HCEC 1CT (cell line): ENCODE results near the gene CTCF.

Experiments
- DNase-seq: peaks from one replicate; pipeline ENCODE4 v3.0.0-alpha.2; 2017

CTCF gene

DNA sequence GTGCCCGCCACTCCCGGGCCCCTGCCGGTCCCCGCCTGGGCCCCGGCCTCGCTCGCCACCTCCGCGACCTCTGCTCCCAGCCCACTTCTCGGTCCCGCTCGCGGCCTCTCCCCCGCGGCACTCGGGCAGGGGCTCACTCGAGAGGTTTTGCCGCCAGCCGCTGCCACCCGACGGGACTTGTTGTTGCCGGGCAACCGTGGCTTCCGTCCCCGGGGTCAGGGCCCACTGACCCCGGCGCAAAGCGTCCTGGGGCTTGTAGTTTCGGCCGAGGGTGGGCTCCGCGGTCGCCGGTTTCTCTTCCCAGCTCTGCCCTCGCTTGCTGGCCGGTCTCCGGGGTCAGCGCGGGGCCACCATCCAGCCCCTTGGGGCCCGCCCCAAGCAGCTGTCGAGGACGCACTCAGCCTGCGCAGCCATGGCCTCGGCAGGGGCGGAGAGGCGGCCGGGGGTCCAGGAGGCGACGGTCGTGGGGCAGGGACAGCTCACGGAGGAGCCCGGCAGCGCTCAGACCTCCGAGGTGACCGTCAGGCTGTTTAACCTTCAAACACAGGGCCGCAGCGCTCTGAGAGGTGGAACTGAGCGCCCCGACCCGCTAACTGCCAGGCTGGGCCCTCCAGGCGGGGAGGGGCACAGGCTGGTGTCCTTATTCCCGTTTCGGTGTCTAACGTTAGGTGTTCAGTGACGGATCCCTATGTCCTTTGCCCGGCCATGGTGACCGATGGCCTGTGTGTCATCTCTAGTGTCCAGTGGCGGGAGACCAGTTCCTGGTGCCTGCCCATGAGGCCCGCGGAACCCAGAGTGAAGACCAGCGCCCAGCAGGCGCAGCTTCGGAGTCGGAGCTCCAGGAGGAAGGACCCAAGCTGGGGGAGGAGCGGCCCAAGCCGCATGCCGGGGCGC is 104.5 kb downstream of the CTCF start, which contains the start of the genes C16orf86 and ENKD1:
Gene C16orf86 (plus strand): TSS at position 256 of the 894 bp plus-strand sequence. CDS start 157 bp downstream, at position 413.
Gene ENKD1 (minus strand): TSS at position 192 of the 894 bp plus-strand sequence. CDS start 308 bp downstream, outside the sequence.
- DNase-seq, result peak; percentile 73

DNA sequence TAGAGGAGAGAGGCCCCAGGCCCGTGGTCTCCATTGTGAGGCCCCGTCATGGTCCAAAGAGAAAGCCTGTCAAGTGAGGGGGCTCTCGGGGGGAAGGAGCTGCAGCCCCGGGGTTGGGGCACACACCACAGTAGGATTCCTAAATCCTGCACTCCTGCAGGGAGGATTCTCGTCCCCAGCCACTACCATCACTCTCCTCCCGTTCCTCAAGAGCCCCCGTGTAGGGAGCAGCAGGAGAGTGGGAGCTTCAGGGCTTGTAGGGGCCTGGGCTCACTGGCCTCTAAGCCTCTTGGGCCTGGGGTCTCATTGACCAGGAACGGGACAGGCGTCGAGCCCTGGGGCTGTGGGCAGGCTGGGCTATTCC is 105.1 kb downstream of the CTCF start:
- DNase-seq, result no peak

DNA sequence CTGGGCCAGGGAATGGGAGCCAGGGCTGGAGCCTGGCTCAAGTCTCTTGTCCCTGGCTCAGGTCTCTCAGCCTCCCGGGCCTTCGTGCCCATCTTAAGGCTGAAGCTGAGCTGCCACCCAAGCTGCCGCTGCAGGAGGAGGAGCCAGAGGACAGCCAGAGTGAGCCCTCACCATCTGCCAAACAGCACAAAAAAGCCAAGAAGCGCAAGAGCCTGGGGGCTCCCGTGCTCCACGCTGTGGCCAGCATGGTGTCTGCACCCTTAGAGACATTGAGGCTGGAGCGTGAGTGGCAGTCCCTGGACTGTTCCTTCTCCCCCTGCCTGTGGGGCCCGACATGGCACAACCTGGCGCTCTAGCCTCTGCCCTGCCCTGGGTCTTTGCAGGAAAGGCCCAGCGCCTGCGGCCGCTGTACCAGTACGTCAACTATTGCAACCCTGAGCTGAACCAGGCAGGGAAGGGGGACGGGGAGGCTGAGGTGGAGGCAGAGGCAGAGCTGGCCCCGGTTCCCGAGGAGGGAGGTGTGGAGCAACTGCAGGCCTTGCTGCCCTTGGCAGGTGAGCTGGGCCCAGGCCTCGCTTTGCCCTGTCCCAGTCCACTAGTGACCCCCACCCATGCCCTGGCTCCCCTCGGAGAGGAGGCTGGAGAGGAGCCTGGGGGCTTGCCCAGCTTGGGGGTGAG is 105.6 kb downstream of the CTCF start:
- DNase-seq, result peak; percentile 92

DNA sequence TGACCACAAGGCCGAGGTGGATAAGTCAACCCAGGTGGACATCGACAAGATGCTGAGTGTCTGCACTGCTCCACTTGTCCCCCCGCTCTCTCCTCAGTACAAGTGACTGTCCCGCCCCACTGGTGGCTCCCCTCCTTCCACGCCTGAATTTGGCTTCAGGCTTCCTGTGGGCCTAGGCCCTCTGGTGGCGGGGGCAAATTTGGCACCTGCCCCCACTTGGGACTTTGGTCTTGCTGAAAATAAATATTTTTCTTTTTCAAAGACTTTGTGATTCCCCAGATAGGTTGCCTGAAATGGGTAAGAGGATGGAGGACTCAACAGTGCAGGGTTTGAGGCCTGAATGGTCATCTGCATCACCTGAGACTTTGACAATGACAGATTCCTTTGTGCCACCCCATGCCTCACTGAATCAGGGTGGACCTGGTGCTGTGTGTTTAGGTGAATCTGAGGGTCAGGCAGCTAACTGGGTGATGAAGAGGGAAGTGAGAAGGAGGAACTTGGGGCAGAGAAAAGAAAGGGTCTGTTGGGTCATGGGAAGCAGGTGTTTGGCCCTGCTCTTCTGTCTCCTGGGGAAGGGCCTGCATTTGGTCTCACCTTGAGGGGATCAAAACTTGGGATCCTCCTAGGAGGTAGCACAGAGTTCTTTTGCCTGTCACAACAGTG is 106.3 kb downstream of the CTCF start:
- DNase-seq, result no peak

DNA sequence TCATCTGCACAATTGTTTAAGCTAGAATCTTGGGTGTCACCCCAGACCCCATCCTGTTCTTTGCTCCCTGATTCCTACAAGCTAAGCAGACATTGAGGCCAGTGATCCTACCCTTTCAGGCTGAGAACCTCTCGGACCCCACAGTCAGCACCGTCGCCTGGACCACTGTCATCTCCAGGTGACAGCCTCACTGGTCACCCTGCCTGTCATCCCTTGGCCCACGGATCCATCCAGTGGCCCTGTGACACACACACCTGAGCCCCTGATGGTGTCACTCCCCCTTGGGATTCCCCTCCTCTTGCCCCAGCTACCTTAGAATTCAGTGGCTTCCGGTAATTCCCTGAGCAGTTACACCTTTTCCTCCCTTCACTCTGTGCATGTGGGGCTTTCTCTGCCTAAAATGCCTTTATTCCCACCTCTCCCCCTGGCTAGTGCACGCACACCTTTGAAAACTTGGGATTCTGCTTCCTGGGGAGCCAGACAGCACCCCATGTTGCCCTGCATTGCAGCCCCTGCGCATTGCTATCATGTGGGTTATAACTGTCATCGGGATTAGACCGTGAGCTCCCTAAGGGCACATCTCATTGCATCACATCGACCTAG is 107.3 kb downstream of the CTCF start:
- DNase-seq, result no peak

DNA sequence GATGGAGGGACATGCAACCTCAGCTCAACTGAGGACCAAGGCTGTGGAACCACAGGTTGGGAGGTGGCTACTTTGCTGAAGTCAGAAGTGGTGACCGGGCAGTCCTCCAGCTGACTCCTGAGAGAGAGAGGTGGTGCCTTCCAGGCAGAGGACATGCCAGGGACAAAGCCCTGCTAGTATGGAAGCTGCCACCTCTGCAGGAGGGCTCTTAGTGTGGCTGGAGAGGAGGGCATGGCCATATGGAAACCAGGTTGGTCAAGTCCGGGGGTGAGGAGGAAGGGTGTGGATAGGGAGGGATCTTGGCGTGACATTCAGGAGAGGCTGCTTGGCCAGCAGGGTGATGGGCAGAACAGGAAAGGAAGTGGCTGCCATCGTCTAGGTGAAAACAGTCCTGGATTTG is 110.0 kb downstream of the CTCF start:
- DNase-seq, result no peak

DNA sequence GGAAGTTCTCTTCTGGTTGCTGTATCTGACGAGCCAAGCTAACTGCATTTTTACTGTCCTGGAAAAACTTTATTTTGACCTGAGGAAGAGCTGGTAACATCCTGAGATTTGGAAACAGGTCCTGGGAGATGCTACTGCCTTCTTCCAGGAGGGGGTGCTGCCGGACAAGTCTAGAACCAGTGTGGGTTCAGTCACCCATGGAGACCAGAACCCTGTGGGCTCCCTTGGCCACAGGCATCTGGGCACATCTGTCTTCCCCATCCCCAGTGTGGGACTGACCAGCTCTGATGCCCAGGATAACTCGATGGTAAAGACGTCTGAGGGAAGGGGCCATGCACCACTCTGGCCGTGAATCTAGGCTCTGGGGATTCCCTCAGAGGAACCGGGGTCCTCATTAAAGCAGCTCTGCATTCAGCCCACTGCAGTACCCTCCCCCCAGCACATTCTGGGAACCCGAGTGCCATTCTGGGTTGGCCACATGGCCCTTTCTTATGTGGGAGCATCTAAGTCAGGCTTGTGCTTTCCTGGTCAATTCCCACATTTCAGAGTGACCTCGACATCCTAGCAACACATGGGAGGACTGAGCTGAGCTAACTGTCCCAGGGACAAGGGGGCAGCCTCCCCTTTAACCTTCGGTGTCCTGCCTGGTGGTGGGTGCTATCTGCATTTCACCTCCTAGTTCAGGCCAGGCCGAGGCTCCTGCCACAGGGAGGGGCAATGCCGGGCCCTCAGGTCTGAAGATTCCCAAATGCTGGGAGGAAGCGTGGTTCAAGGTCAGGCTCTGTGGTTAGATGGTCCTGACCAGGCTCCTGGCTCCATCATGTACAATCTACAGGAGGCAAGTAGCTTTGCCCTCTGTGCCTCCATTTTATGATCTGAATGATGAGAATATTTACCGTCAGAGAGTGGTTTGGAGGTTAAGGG is 110.7 kb downstream of the CTCF start:
- peak; percentile 61 for DNase-seq

DNA sequence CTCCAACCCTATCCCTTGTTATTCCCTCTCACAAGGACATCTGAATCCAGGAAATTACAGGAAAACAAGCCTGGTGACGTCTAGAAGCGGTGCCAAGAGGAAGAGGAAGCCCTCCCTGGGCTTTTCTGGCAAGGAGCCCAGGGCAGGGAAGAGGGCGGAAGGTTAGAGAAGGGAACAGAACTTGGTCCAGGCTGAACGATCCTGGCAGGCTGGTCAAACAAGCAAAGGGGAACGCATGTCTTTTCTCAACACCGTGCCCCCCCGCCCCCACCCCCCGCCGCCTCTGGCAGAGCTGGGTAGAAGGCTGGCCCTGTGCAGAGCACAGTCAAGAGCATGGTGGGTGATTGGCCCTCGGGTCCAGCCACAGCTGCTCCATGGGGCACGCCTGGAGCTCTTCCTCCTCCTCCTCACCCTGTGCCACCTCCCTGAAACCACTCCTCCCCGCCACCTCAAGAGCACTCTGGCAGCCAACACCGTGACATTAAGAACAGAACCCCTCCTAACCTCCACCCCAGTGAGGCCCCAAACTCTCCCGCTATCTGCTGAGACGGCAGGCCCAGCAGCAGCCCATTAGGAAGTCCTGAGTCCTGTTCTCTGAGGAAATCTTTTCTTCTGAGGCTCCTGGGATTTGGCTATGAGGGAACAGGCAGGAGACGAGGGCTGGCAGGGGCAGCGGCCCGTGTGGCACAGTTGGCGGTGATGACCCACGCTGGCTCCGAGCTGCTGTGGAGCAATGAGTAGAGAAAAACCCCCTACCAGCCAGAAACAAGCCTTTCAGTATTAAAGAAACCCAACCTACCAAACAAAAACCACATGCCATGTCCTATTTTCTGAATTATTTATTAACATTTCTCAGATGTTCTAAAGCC is 111.6 kb downstream of the CTCF start:
- no peak for DNase-seq

DNA sequence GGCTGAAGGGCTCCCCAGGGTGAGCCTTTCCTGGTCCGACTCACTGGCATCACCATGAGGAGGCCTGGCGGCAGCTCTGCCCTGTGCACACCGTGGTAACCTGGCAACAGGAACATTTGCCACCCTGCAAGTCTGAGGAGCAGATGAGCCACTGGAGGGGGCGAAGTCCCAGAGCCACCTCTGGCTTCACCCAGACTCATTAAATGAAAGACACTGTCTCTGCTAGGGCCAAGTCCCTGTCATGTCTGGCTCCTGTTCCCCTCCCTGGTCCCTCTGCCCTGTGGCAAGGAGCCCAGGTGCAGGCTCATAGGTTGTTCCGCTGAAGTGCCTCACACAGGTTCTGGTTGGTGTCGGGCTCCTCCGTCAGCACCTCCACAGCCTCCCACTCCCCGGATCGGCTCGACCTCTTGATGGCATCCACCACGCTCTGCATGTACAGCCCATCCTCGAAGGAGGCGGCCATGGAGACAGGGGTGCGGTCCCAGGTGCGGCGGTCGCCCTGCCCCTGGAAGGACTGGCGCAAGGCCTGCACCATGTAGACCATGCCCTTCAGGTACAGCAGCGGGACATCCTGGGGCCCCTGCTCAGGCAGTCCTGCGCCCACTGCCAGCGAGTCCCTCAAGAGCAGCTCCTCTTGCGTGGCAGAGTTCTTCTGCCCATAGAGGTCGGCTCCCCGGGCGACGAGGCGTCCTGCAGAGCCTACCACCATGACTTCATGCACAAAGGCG is 112.7 kb downstream of the CTCF start:
- no peak for DNase-seq

DNA sequence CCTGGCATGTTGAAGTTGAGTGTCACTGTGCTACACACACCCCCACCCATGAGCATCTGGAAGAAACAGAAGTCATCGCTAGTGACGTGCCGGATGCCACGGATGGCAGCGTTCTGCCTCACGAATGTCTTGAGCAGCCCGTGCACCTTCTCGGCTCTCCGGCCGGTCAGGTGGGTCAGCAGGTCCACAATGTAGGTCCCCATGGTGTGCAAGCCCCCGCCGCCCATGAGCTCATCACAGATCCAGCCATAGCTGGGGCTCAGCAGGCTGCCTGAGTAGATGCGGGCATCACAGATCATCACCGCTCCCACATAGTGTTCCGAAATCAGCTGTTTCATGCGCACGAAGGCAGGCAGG is 113.2 kb downstream of the CTCF start:
- DNase-seq, result no peak

DNA sequence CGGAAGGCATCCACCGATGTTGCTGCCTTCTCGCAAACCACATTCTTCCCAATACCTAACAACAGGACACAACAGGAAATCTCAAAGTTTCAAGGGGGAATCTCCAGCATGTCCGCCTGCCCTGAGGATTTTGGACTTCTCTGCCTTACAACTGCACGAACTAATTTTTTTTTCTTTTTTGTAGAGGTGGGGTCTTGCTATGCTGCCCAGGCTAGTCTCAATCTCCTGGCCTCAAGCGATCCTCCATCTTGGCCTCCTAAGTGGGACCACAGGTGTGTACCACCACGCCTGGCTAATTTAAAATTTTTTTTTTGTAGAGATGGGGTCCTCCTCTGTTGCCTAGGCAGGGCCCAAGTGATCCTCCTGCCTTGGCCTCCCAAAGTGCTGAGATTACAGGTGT is 113.7 kb downstream of the CTCF start:
- DNase-seq, result no peak

DNA sequence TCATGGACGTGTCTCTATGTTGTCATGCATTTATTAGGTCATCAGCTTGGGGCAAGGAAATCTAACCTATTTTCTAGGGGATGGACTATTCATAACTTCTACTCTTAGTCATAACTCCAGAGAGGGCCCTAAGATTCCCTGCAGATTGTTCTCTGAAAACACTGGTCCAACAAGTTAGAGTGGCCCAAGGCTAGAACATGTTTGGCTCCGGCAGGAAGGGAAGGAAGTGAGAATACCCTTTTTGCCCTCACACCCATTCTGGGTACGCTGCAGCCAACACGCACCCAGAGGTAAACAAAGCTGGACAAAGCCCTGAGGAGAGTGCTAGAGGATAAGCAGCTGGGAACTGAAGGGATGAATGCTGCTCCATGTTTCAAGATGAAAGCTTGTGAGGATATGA is 114.2 kb downstream of the CTCF start:
- DNase-seq, result no peak

DNA sequence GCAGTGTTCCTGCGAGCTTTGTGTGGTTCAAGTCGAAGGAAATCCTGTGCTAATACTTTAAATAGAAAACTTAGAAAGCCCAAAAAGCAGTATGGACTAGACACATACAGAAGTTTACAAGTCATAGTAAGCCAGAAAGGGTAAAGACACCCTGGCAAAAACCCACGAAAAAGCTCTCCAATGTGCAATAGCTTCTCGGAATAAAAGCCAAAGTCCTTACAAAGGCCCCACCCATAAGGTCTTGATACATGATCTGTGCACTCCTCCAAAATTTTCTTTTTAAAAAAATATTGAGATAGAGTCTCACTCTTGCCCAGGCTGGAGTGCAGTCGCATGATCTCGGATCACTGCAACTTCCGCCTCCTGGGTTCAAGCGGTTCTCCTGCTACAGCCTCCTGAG is 114.6 kb downstream of the CTCF start:
- DNase-seq, result no peak

DNA sequence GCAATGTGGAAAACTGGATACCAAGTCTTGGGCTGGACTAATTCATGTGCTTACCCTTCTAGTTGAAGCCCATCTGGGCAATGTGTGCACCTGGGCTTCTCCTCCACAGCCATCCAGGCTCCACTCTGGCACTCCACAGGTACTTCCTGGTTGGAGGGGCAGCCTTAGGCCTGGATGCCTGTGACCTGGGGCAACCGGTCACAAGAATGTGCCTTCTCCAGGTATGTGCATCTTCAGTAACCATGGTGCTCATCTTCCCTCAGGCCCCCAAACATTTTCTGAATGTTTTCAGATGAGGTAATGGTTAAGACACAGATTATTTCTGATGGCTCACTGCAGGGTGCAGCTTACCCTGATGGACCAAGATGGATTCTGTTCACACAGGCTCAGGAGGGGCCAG is 115.4 kb downstream of the CTCF start:
- no peak for DNase-seq

DNA sequence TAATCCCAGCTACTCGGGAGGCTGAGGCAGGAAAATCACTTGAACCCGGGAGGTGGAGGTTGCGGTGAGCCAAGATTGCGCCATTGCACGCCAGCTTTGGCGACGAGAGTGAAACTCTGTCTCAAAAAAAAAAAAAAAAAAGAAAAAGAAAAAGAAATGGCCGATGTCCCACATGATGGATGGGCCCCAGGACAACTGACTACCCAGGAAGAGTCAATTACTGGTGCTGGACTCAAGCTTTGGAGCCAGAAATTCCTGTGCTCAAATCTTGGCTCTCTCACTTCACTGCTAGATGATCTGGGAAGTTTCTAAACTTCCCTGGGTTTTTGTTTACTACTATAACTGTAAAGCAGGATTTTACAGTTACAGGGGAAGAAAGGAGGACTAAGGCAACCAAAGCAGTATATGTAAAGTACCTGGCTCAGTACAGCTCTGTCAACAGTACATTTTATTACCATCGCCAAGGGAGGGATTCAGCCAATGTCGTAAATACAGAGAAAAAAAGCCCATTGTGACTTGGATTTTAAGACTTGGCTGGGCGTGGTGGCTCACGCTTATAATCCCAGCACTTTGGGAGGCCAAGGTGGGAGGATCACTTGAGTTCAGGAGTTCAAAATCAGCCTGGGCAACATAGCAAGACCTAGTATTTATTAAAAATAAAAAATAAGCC is 116.2 kb downstream of the CTCF start:
- no peak for DNase-seq

DNA sequence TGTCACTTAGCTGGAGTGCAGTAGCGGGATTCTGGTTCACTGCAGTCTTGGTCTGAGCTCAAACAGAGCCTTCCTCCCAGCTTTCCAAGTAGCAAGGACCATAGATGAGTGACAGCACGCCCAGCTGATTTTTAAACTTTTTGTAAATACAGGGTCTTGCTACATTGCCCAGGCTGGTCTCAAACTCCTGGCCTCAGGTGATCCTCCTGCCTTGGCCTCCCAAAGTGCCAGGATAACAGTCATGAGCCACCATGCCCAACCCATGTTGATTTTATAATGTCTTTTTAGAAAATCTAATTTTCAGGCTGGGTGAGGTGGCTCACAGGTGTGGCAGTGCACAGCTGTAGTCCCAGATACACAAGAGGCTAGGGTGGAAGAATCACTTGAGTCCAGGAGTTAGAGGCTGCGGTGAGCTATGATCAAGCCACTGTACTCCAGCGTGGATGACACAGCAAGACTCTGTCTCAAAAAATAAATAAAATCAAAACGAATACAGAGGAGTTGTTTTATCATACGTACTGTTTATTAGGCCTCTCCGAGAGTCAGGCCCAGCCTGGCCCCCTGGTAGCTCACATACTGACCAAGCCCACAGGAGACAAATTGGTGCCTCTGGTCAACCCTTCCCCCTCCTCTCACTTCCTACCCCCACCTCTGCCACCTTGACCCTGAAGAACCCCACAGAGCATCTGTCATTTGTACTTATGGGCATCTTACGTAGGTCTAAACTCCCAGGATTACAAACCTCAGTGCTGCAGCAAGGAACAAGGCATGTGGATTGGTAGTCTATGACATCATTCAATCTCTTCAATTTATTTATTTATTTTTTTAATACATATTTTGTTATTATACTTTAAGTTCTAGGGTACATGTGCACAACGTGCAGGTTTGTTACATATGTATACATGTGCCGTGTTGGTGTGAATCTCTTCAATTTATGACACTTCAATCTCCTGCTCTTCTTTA is 117.9 kb downstream of the CTCF start:
- no peak for DNase-seq

DNA sequence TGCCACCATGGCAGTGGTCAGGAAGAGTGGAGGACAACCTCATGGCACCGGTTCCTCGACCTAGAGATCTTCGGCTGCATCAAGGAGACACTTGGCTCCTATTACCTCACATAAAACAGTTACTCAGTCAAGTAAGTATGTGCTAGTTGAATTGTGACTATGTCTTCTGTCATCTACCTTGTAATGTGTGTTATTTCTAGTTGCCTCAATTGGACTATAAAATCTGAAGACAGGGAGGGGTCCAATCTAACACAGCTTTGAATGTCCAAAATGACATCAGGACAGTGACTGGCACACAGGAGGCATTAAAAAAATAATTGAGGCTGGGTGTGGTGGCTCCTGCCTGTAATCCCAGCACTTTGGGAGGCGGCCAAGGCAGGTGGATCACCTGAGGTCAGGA is 121.4 kb downstream of the CTCF start:
- no peak for DNase-seq

DNA sequence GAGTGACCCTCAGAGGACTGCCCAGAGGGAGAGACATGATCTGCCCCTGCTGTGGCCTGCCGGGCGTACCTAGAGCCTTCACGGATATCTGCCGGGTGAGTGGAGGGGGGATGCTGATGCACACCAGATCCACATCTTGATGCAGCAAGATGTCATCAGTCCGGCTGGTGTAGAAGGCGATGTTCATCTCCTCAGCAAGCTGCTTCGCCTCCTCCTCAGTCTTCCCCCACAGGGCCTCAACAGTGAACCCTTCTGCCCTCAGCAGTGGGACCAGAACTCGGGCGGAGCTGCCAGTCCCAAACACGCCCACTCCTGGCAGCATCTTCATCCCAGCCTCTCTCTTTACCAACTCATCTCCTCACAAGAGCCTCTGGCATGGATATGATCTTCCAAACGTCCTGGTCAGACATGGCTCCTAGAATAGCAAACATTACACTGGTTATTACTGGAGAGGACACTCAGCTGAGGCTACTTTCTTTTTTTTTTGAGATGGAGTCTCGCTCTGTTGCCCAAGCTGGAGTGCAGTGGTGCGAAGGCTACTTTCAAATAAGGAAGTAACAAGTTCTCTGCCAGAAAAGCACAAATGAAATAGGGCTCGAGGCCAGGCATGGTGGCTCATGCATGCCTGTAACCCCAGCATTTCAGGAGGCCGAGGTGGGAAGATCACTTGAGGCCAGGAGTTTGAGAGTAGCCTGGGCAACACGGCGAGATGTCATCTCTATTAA is 123.2 kb downstream of the CTCF start:
- DNase-seq, result no peak
